ENCODE measurements around the gene RAI14.

GRCh38 chr5:34735491-34736426, 79.6 kb downstream of the RAI14 start:
- TF ChIP-seq POLR2A (IDR thresholded peaks at IDR 0.05) (no peak), CTCF (IDR thresholded peaks at IDR 0.05) (no peak)

Measured in lower leg skin (tissue), 3 donors.